Neural progenitor cell (in vitro differentiated cells): ENCODE results near the gene RGPD3.
"Not testable (repeated sequence)": the region's sequence is repeated elsewhere in the genome, so short reads cannot be mapped to it uniquely, and the experiment has no call there.

Experiments used
- CTCF ChIP-seq: fragments of 200-600 bp; sonication (generic); IDR thresholded peaks from 2 replicates; pipeline ENCODE4 v1.5.1; 2017; ENCODE audit warnings: antibody characterized with exemption, mild to moderate bottlenecking
- EZH2 ChIP-seq: fragments of 200-600 bp; sonication (generic); IDR thresholded peaks from 2 replicates; pipeline ENCODE4 v1.6.1; 2017; ENCODE audit warnings: antibody characterized with exemption, mild to moderate bottlenecking, moderate library complexity
- EZH2phosphoT487 ChIP-seq: fragments of 200-600 bp; sonication (generic); IDR thresholded peaks from 2 replicates; pipeline ENCODE4 v1.6.1; 2017; ENCODE audit warnings: antibody characterized with exemption

- not testable (repeated sequence) for TF ChIP-seq CTCF, EZH2phosphoT487, EZH2
Observed at GRCh38 chr2:106479563-106479962, 11.3 kb upstream of the RGPD3 start.
